Prostate gland (tissue), 2 donors: ENCODE measurements around the gene DYNLRB2.

Experiments
- CTCF ChIP-seq, 4 experiments: fragments of 200-600 bp in 2 of 4; fragments of 450-650 bp in 2 of 4; sonication (generic) in 2 of 4; IDR thresholded peaks; 1 replicate in 3 of 4; 2 replicates in 1 of 4; pipeline ENCODE4 v1.5.1; 2016 to 2019; ENCODE audit warnings: antibody characterized with exemption in 4 of 4, mild to moderate bottlenecking in 2 of 4, moderate library complexity in 2 of 4
- POLR2A ChIP-seq: fragments of 450-650 bp; IDR thresholded peaks from one replicate; pipeline ENCODE4 v1.6.1; 2016; ENCODE audit warnings: antibody characterized with exemption, mild to moderate bottlenecking
- POLR2AphosphoS5 ChIP-seq: sonication (generic); formaldehyde crosslinking; IDR thresholded peaks from one replicate; pipeline ENCODE4 v1.6.1; 2017; ENCODE audit warnings: antibody characterized with exemption

- no peak for TF ChIP-seq CTCF (IDR thresholded peaks at IDR 0.05)
- TF ChIP-seq POLR2A, result no peak
- no peak for TF ChIP-seq POLR2AphosphoS5
Observed at GRCh38 chr16:80563066-80563465, 22.3 kb downstream of the DYNLRB2 start.
